Measurements from ENCODE around the gene NIBAN1. TPM values are rescaled to one million over a fixed set of nuclear protein-coding genes. Genes with fewer than 3 reads are reported as not detected.

The NIBAN1 gene
- 10 to 100 TPM in 1 of 2 donors, 1 to 10 TPM in 1; 8.3 to 16.3 TPM for total RNA-seq

DNA sequence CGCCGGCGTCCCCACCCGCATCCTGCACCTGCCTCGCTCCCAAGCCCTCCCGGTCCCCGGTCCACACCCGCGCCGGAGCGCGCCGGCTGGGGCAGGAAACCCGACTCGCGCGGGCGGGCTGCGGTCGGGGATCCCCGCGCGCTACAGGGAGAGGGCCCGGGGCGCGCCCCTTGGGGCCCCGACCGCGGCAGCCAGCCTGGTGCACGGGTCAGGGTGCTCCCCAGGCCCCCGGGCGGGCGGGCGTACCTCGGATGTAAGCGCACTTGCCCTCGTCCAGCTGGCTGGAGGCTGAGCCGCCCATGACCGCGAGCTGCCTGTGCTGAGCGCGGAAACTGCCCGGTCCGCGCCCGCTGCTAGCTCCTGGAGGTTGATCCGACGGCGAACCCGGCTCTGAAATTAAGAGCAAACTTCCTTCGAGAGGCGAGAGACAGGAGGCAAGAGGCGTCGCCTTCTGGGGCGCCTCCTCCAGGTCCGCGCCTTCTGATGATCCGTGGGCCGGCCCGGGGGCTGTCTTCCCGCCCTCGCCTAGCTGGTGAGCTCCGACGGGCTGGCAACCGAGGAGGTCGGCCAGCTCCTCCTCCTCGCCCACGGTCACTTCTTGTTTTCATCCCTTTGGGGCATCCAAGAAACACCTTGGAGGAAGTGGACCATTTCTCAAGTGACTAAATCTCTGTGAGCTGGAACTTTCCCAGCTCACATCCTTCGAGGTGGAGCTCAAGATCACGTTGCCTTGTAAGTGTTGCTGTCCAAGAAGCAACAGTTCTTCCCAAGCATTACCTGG is at the start of gene NIBAN1:
Gene NIBAN1, minus strand, starts transcription at position 453 of the 781 bp plus-strand sequence. Its CDS starts 152 bp downstream, at position 301.

Small RNAs within 50 kb of the gene (small RNA-seq; reads per million reads assigned to genes)
- gene RNA5SP72, result 0 reads per million in 2 donors

Other genes with a start within 250 kb of the NIBAN1 start
- 10 to 100 TPM; 31.7 to 52.0 TPM for gene EDEM3, start 219.7 kb downstream of the NIBAN1 start, total RNA-seq
- 10 to 100 TPM; 22.0 to 31.0 TPM for gene RNF2, start 71.0 kb upstream of the NIBAN1 start, total RNA-seq
- 10 to 100 TPM; 18.9 to 28.6 TPM for gene TRMT1L, start 182.4 kb upstream of the NIBAN1 start, total RNA-seq
- gene SWT1, start 182.7 kb upstream of the NIBAN1 start, total RNA-seq, result 1 to 10 TPM; 4.0 to 6.9 TPM

Data from melanocyte of skin (primary cell).